ENCODE measurements around the gene EPS8.

The EPS8 gene

GRCh38 chr12:15584366-15585041, 204.7 kb downstream of the EPS8 start:
- no peak overlapping the region for H3K27ac ChIP-seq (ENCODE audit: low read length)
- no peak overlapping the region for H3K4me3 ChIP-seq (ENCODE audit: low read length)
- H3K9ac ChIP-seq (ENCODE audit: low read length) = no peak overlapping the region
- H3K9me3 ChIP-seq (ENCODE audit: control insufficient read depth, low read depth, low read length) = peaks cover 5% of the 10 kb centered on the region
- H3K4me1 ChIP-seq (ENCODE audit: control insufficient read depth, low read depth, low read length) = no peaks in the 10 kb centered on the region
- H3K36me3 ChIP-seq (ENCODE audit: control insufficient read depth, low read depth, low read length) = no peaks in the 10 kb centered on the region
- no peaks in the 10 kb centered on the region for H3K27me3 ChIP-seq (ENCODE audit: control insufficient read depth, insufficient read depth, low read length)

- H3K36me3 ChIP-seq (ENCODE audit: control insufficient read depth, low read depth, low read length) = no peaks in the 10 kb centered on the region
- no peaks in the 10 kb centered on the region for H3K27me3 ChIP-seq (ENCODE audit: control insufficient read depth, insufficient read depth, low read length)
- no peak overlapping the region for H3K27ac ChIP-seq (ENCODE audit: low read length)
- no peak overlapping the region for H3K4me3 ChIP-seq (ENCODE audit: low read length)
- peaks cover 5% of the 10 kb centered on the region for H3K9me3 ChIP-seq (ENCODE audit: control insufficient read depth, low read depth, low read length)
- no peak overlapping the region for H3K9ac ChIP-seq (ENCODE audit: low read length)
- no peaks in the 10 kb centered on the region for H3K4me1 ChIP-seq (ENCODE audit: control insufficient read depth, low read depth, low read length)
Measured at GRCh38 chr12:15583804-15584203, 205.4 kb downstream of the EPS8 start.

DNA sequence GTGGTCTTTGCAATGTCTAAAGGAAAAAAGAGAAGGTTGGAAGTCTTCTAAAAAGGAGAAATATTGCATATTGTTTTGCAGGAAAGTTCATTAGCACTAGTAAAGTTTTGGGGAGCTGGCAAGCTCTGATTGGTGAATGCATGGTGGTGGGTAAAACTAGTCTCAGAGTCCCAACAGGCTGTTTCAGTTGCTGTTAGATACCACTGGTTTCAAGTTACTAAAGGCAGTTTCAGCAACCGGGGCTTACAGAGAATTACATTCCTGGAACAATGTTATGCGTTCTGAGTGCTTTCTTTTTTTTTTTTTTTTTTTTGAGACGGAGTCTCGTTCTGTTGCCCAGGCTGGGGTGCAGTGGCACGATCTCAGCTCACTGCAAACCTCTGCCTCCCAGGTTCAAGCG, 208.2 kb downstream of the EPS8 start:
- H3K4me3 ChIP-seq (ENCODE audit: low read length) = no peak overlapping the region
- no peaks in the 10 kb centered on the region for H3K4me1 ChIP-seq (ENCODE audit: control insufficient read depth, low read depth, low read length)
- H3K9ac ChIP-seq (ENCODE audit: low read length) = no peak overlapping the region
- no peak overlapping the region for H3K27ac ChIP-seq (ENCODE audit: low read length)
- no peaks in the 10 kb centered on the region for H3K27me3 ChIP-seq (ENCODE audit: control insufficient read depth, insufficient read depth, low read length)
- peaks cover 5% of the 10 kb centered on the region for H3K9me3 ChIP-seq (ENCODE audit: control insufficient read depth, low read depth, low read length)
- H3K36me3 ChIP-seq (ENCODE audit: control insufficient read depth, low read depth, low read length) = no peaks in the 10 kb centered on the region

DNA sequence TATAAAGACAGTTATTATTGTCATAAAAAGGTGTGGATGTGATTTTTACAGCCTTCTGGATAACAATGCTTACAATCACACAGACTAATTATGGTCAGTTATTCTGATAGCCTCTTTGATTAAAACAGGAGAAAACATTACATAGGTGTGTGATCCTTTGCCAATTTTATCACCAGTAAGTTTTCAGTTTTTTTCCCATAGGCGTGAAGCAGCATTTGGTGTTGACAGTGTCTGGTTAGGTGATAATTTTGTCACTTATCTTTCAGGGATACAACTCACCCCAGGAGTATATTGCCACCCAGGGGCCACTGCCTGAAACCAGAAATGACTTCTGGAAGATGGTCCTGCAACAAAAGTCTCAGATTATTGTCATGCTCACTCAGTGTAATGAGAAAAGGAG, 208.8 kb downstream of the EPS8 start:
- no peak overlapping the region for H3K9ac ChIP-seq (ENCODE audit: low read length)
- no peaks in the 10 kb centered on the region for H3K4me1 ChIP-seq (ENCODE audit: control insufficient read depth, low read depth, low read length)
- H3K4me3 ChIP-seq (ENCODE audit: low read length) = no peak overlapping the region
- H3K9me3 ChIP-seq (ENCODE audit: control insufficient read depth, low read depth, low read length) = peaks cover 5% of the 10 kb centered on the region
- no peak overlapping the region for H3K27ac ChIP-seq (ENCODE audit: low read length)
- H3K36me3 ChIP-seq (ENCODE audit: control insufficient read depth, low read depth, low read length) = no peaks in the 10 kb centered on the region
- no peaks in the 10 kb centered on the region for H3K27me3 ChIP-seq (ENCODE audit: control insufficient read depth, insufficient read depth, low read length)

- no peaks in the 10 kb centered on the region for H3K27me3 ChIP-seq (ENCODE audit: control insufficient read depth, insufficient read depth, low read length)
- H3K27ac ChIP-seq (ENCODE audit: low read length) = no peak overlapping the region
- no peak overlapping the region for H3K4me3 ChIP-seq (ENCODE audit: low read length)
- no peaks in the 10 kb centered on the region for H3K4me1 ChIP-seq (ENCODE audit: control insufficient read depth, low read depth, low read length)
- no peak overlapping the region for H3K9ac ChIP-seq (ENCODE audit: low read length)
- no peaks in the 10 kb centered on the region for H3K9me3 ChIP-seq (ENCODE audit: control insufficient read depth, low read depth, low read length)
- H3K36me3 ChIP-seq (ENCODE audit: control insufficient read depth, low read depth, low read length) = no peaks in the 10 kb centered on the region
Measured at GRCh38 chr12:15575671-15576541, 213.3 kb downstream of the EPS8 start.

DNA sequence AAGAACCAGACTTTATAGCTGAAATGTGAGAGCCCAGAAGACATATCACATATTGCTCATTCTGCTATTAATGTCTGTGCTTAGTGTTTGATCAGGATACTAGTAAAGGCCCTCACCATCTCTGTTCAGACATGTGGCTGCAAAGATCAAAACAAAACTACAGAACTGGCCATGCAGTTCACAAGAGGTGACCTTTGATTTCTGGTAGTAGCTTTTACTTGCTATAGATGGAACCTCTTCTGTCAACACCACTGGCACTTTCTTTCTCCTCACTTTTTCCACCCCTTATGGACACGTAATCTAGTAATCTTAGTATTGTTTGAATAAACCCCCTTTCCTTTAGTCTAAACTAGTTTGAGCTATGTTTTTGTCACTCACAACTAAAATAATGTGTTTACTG, 214.8 kb downstream of the EPS8 start:
- Histone ChIP-seq H3K4me3 (ENCODE audit: low read length) (no peak overlapping the region), H3K4me1 (ENCODE audit: control insufficient read depth, low read depth, low read length) (no peaks in the 10 kb centered on the region), H3K9ac (ENCODE audit: low read length) (no peak overlapping the region), H3K27me3 (ENCODE audit: control insufficient read depth, insufficient read depth, low read length) (no peaks in the 10 kb centered on the region), H3K27ac (ENCODE audit: low read length) (no peak overlapping the region), H3K9me3 (ENCODE audit: control insufficient read depth, low read depth, low read length) (no peaks in the 10 kb centered on the region), H3K36me3 (ENCODE audit: control insufficient read depth, low read depth, low read length) (no peaks in the 10 kb centered on the region)
